ENCODE data around the gene GPAM. TPM values are rescaled to one million over a fixed set of nuclear protein-coding genes. Genes with fewer than 3 reads are reported as not detected.

Gene GPAM
- total RNA-seq, 1 donor from 2014 or later: 10.0 TPM

DNA sequence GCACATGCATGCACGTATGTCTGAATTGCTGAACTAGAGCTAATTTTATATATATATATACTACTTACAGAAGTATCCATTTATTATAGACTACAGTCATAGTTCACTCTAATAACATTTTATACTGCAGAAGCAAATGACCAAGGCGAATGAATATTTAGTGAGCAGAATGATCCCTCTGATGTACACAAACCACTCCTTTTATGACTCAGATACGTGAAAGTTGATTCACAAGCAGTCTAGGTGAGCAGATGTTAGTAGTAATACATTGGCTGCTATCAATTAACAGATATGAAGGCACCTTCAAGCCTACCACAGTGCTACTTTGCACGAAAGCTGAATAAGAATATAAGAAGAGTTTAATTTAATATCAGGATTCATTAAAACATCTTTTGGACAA lies 10.4 kb downstream of the GPAM start:
- Mint-ChIP-seq H3K36me3 (ENCODE audit: unreplicated experiment) (peaks cover 51% of the 10 kb centered on the region), H3K9me3 (ENCODE audit: unreplicated experiment) (no peaks in the 10 kb centered on the region), H3K4me1 (ENCODE audit: unreplicated experiment) (no peaks in the 10 kb centered on the region), H3K27me3 (ENCODE audit: unreplicated experiment) (no peaks in the 10 kb centered on the region), H3K27ac (ENCODE audit: unreplicated experiment) (no peak overlapping the region), H3K4me3 (ENCODE audit: unreplicated experiment) (no peak overlapping the region)
- TF ChIP-seq CTCF (IDR thresholded peaks at IDR 0.05): no peak
- no peak for DNase-seq (ENCODE audit: extremely low spot score, unreplicated experiment)

- no peaks in the 10 kb centered on the region for H3K27me3 Mint-ChIP-seq (ENCODE audit: unreplicated experiment)
- no peak for DNase-seq (ENCODE audit: extremely low spot score, unreplicated experiment)
- H3K9me3 Mint-ChIP-seq (ENCODE audit: unreplicated experiment): no peaks in the 10 kb centered on the region
- H3K36me3 Mint-ChIP-seq (ENCODE audit: unreplicated experiment): peaks cover 53% of the 10 kb centered on the region
- no peaks in the 10 kb centered on the region for H3K4me1 Mint-ChIP-seq (ENCODE audit: unreplicated experiment)
- no peak overlapping the region for H3K4me3 Mint-ChIP-seq (ENCODE audit: unreplicated experiment)
- TF ChIP-seq CTCF (IDR thresholded peaks at IDR 0.05): no peak
- H3K27ac Mint-ChIP-seq (ENCODE audit: unreplicated experiment): no peak overlapping the region
These were observed 14.8 kb downstream of the GPAM start for GRCh38 chr10:112168733-112169132.

DNA sequence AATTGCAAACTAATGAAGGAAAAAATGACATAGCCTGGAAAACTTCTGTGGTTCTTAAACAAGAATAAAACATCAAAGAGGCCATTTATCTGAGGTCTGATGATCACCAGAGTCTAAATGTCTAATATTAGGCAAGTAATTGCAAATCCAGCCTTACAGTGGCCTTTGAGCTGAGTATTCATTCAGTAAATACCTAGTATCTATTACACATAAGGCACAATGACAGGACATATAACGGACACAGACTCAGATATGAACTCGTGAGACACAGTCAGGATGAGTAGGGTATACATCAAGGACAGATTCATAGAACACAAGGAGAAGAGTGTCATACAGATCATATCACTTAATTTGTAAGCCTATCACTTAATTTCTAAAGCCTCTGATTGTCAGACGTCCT lies 16.8 kb downstream of the GPAM start:
- no peak overlapping the region for H3K27ac Mint-ChIP-seq (ENCODE audit: unreplicated experiment)
- H3K4me3 Mint-ChIP-seq (ENCODE audit: unreplicated experiment): no peak overlapping the region
- peaks cover 52% of the 10 kb centered on the region for H3K36me3 Mint-ChIP-seq (ENCODE audit: unreplicated experiment)
- TF ChIP-seq CTCF (IDR thresholded peaks at IDR 0.05): no peak
- DNase-seq (ENCODE audit: extremely low spot score, unreplicated experiment): no peak
- H3K4me1 Mint-ChIP-seq (ENCODE audit: unreplicated experiment): no peaks in the 10 kb centered on the region
- H3K9me3 Mint-ChIP-seq (ENCODE audit: unreplicated experiment): no peaks in the 10 kb centered on the region
- no peaks in the 10 kb centered on the region for H3K27me3 Mint-ChIP-seq (ENCODE audit: unreplicated experiment)

- H3K4me3 Mint-ChIP-seq (ENCODE audit: unreplicated experiment): no peak overlapping the region
- H3K9me3 Mint-ChIP-seq (ENCODE audit: unreplicated experiment): no peaks in the 10 kb centered on the region
- H3K4me1 Mint-ChIP-seq (ENCODE audit: unreplicated experiment): no peaks in the 10 kb centered on the region
- no peaks in the 10 kb centered on the region for H3K27me3 Mint-ChIP-seq (ENCODE audit: unreplicated experiment)
- TF ChIP-seq CTCF (IDR thresholded peaks at IDR 0.05): no peak
- DNase-seq (ENCODE audit: extremely low spot score, unreplicated experiment): no peak
- H3K27ac Mint-ChIP-seq (ENCODE audit: unreplicated experiment): no peak overlapping the region
- peaks cover 54% of the 10 kb centered on the region for H3K36me3 Mint-ChIP-seq (ENCODE audit: unreplicated experiment)
These were observed 21.6 kb downstream of the GPAM start for GRCh38 chr10:112161757-112162518.

DNA sequence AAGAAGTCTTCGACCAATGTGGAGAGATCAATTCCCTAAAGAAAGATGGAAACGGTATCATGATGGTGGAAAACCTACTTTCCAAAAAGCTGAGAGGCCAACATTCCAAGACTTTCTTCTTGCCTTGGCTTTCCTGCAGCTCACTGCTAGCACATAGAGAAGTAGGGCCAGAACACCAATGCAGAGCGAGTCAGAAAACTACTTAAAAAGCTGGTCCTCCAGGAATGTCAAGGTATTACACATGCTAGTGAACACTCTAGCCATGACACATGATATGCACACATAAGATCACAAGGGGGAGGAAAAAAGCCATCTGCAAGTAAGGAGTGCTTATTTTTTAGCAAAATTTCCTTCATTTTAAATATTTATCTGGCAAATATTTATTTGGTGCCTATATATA lies 22.7 kb downstream of the GPAM start:
- peaks cover 50% of the 10 kb centered on the region for H3K36me3 Mint-ChIP-seq (ENCODE audit: unreplicated experiment)
- no peak for DNase-seq (ENCODE audit: extremely low spot score, unreplicated experiment)
- H3K4me1 Mint-ChIP-seq (ENCODE audit: unreplicated experiment): no peaks in the 10 kb centered on the region

More for the DNA sequence above, 22.7 kb downstream of the GPAM start:
- no peak for TF ChIP-seq CTCF (IDR thresholded peaks at IDR 0.05)
- no peaks in the 10 kb centered on the region for H3K27me3 Mint-ChIP-seq (ENCODE audit: unreplicated experiment)
- no peaks in the 10 kb centered on the region for H3K9me3 Mint-ChIP-seq (ENCODE audit: unreplicated experiment)
- no peak overlapping the region for H3K4me3 Mint-ChIP-seq (ENCODE audit: unreplicated experiment)
- no peak overlapping the region for H3K27ac Mint-ChIP-seq (ENCODE audit: unreplicated experiment)

Data from osteocyte (in vitro differentiated cells).